NCI-H524 (cell line): ENCODE results near the gene HIGD2A.

Experiments
- DNase-seq, 2 experiments: peaks; one replicate each; lab custom pipeline; 2025; lab: John Stamatoyannopoulos, UW

The HIGD2A gene

GRCh38 chr5:176415952-176416924, 27.7 kb downstream of the HIGD2A start, which contains the start of gene CLTB:
Gene CLTB (minus strand): TSS chr5:176416539. CDS start chr5:176416363, 176 bp downstream.
- DNase-seq: peak; percentile 73 to 82

GRCh38 chr5:176416965-176417364, 28.4 kb downstream of the HIGD2A start:
- peak; percentile 15 to 60 for DNase-seq

- no peak for DNase-seq
These were observed 29.7 kb downstream of the HIGD2A start for GRCh38 chr5:176418251-176418650.

GRCh38 chr5:176420086-176420485, 31.5 kb downstream of the HIGD2A start:
- no peak for DNase-seq

- DNase-seq: no peak
These were observed 32.5 kb downstream of the HIGD2A start for GRCh38 chr5:176420972-176421544.

GRCh38 chr5:176424181-176424580, 35.6 kb downstream of the HIGD2A start:
- DNase-seq: no peak

- no peak for DNase-seq
These were observed 36.6 kb downstream of the HIGD2A start for GRCh38 chr5:176425138-176425537.

GRCh38 chr5:176425791-176426190, 37.2 kb downstream of the HIGD2A start:
- DNase-seq: no peak

GRCh38 chr5:176426876-176427275, 38.3 kb downstream of the HIGD2A start:
- DNase-seq: no peak

GRCh38 chr5:176427971-176428370, 39.4 kb downstream of the HIGD2A start:
- DNase-seq: no peak

- DNase-seq: no peak
These were observed 41.4 kb downstream of the HIGD2A start for GRCh38 chr5:176429972-176430371.

- DNase-seq: no peak
These were observed 44.2 kb downstream of the HIGD2A start for GRCh38 chr5:176432707-176433106.

- no peak for DNase-seq
These were observed 48.1 kb downstream of the HIGD2A start for GRCh38 chr5:176436656-176437055.

- DNase-seq: no peak
These were observed 50.6 kb downstream of the HIGD2A start for GRCh38 chr5:176438959-176439757.
